ENCODE results near the gene CIC.
"Not testable (repeated sequence)": the region's sequence is repeated elsewhere in the genome, so short reads cannot be mapped to it uniquely, and the experiment has no call there.

CIC gene

DNA sequence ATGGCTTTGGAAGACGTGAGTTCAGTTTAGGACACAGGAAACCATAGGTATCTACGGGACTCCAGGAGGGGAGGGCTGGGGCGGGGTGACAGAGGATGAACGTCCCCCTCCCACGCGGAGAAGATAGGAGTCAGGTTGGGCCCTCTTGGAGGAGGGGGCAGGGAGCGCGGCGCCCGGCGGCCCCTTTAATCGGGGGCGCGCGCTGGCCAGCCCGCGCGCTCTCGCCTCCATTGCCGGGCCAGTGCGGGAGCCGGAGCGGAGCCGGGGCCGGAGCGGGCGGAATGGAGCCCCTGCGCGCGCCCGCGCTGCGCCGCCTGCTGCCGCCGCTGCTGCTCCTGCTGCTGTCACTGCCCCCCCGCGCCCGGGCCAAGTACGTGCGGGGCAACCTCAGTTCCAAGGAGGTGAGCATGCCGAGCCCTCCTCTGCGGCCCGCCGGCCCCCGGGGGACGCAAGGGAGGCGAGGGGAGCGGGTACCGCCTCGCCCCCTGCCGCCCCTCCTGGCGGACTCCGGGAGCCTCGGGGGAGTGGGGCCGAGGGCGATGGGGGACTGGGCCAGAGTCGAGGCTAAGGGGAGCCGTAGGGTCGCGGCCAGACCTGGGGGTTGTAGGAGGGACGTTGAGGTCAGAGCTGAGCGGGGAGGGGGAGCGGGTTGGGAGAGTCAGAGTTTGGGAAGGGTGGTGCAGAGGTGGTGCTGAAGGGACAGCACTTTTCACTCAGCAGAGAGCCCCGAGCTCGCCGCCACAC is 44.2 kb downstream of the CIC start, which contains the start of gene TMEM145:
TSS of gene TMEM145 (plus strand) at position 214 of the 744 bp plus-strand sequence. CDS start at position 282, 68 bp downstream.
- DNase-seq = peak in 7 of 14 donors; percentile 11 to 65 (median 33)

DNA sequence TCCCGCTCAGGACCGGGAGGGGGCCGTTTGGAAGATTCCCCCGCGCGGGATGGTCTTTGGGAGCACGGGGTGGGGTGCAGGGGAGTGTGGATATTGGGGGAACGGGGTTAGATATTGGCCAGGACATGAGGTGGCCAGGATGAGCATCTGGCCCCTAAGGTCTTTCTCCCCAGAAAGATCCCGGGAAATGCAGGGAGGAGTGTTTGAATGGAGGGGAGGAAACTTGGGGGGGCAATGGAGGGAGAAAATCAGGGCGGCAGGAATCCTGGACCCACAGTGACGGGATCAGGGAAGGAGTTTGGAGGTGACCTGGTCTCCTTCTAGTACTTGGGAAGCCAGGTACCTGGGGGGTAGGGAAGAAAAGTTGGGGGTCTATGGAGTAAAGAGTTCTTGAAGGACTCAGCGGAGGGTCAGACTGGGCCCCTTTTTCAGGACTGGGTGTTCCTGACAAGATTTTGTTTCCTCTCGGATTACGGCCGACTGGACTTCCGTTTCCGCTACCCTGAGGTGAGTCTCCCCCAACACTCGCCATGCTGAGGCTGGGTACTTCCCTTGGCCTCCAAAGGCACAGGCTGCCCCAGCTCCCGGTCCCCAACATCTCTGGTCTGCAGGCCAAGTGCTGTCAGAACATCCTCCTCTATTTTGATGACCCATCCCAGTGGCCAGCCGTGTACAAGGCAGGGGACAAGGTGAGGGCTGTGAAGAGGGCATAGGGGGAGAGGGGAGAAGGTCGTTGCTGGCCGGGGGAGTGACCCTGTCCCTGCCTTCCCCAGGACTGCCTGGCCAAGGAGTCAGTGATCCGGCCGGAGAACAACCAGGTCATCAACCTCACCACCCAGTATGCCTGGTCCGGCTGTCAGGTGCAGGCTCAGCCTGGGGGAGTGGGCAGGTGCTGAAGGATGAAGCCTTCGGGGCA is 45.0 kb downstream of the CIC start:
- peak in 1 of 14 donors; percentile 21 for DNase-seq

DNA sequence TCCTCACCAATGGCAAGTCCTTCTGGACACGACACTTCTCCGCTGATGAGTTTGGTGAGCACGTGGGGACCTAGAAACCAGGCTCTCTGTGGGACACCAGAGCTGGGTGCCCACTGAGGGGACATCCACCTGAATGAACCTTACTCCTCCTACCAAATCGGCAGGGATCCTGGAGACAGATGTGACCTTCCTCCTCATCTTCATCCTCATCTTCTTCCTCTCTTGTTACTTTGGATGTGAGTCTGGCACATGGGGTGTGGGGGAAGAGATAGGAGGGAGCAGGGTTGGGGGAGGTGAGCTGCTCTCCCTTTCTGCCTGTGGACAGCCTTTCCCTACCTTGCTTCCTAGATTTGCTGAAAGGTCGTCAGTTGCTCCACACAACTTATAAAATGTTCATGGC is 46.0 kb downstream of the CIC start:
- no peak for DNase-seq

DNA sequence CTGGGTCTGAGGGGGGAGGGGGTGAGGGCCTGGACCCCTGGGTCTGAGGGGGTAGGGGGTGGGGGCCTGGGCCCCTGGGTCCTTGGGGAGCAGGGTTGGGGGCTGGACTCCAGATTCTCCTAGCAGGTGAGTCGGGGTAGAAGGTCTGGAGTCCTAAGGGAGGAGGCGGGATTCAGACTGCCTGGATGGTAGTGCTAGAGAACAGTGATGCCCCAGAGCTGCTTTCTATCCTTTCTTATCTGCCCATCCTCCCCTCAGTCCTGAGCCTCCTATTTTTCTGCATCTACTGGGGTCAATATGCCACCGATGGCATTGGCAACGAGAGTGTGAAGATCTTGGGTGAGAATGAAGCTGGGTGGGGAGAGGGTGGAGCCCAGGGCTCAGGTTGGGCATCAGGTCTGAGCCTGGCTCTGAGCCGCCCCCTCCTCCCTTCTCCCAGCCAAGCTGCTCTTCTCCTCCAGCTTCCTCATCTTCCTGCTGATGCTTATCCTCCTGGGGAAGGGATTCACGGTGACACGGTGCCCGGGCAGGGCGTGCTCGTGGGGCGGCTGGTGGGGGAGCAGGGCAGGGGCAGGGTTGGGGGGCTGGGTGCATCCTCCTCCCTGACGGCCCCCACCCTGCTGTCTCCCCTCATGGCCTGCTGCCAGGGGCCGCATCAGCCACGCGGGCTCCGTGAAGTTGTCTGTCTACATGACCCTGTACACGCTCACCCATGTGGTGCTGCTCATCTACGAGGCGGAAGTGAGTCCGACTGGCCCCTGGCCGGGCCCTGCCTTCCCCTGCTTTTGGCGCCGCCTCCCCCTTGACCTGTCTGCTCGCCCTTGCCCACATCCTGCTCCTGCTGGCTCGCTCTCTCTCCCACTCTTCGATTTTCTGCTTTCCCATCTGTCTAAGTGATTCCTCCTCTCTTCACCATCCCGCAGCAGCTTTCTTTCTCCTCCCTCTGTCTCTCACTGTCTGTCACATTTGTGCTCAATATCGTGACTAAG is 47.5 kb downstream of the CIC start:
- DNase-seq = no peak

DNA sequence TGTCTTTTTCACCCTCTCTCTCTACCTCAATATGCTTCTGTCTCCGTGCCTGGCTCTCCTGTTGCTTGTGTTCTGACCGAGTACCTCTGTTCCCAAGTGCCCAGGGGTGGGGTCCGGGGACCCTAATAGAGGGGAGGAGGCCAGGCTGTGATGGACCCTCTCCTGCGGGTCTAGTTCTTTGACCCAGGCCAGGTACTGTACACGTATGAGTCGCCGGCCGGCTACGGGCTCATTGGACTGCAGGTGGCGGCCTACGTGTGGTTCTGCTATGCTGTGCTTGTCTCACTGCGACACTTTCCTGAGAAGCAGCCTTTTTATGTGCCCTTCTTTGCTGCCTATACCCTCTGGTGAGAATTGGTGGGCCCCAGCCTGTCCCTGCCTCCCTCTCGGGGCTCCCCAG is 48.5 kb downstream of the CIC start:
- DNase-seq = no peak

DNA sequence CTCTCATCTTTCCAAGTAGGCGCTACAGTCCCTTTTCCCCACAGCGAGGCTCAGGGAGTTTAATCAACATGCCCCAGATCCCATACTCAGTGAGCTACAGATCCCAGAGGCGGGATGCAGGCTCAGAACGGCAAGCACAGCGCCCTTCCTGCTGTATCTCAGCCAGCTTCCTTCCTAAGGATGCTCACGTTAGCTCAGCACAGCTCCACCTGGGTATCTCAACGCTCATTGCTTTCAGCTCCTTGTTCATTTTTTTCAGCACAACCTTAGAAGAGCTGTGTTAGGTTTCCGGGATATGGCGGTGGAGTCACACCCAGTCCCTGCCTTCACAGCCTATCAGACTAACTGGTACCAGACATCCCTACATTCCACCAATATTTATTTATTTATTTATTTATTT is 53.3 kb downstream of the CIC start:
- DNase-seq = no peak

DNA sequence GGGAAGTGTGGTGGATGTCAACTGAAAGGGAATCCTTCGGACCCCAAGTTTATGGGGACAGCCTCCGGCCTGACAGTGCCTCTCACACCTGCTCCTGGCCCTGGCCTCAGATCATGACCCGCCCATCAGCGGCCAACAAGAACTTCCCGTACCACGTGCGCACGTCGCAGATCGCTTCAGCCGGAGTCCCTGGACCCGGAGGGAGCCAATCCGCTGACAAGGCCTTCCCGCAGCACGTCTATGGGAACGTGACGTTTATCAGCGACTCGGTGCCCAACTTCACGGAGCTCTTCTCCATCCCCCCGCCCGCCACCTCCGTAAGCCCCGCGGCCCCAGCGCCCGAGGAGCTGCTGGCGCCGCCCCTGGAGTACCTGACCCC is 54.4 kb downstream of the CIC start:
- no peak for DNase-seq

DNA sequence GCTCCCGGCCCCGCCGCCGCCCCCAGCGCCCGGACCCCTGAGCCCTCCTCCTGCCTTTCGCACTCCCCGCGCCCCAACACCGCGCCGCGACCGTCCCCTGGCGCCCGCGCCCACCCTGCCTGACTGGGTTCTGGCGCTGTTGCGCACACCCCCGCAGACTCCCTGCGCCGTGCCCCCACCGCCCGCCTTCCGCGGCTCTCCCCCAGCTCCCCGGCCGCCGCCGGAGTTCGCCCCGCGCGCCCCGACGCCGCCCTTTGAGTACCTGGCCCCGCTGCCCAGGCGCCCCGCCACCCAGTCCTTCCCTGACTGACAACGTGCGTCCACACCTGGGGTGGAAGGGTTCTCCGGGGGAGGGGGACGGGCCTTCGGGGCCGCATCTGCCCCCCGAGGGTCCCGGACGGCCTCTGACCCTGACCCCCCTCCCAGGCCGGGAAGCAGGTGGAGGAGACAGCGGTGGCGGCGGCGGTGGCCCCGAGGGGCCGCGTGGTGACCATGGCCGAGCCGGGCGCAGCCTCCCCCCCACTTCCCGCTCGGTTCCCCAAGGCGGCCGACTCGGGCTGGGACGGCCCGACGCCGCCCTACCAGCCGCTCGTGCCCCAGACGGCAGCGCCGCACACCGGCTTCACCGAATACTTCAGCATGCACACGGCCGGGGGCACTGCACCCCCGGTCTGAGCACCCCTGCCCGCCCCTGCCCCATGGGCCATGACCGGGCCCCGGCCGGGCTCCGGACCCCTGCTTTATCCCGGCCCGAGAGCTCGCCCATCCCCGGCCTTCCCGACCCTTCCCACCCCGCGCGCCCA is 55.0 kb downstream of the CIC start:
- DNase-seq = no peak

DNA sequence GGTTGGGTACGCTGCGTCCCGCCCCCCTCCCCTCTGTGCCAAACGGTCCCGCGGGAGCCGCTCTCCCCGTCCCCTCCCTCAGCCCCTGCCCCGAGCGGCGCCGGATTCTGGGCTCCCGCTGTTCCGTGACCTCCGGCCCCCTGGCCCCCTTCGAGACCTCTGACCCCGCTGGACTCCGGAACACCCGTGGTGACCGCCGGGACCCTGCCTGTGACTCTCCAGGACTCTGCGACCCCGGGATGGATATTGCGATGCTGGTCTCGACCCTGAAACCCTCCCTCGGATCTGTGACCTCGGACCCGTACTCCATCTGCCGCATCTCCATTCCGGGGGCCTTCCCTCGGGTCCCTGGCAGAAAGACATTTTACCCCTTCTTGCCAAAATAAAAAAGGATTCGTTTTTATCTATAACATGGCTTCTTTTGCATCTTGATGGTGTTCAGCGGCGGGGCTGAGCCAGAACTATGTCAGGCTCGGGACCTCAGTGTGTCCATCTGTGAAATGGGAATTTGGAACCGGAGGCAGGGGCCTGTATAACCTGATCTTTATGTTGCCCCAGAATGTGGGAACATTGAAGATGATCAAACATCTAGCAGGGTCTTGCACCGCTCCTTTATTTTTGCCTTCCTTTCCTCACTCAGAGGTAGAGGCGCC is 55.7 kb downstream of the CIC start:
- peak in 1 of 14 donors; percentile 42 for DNase-seq

DNA sequence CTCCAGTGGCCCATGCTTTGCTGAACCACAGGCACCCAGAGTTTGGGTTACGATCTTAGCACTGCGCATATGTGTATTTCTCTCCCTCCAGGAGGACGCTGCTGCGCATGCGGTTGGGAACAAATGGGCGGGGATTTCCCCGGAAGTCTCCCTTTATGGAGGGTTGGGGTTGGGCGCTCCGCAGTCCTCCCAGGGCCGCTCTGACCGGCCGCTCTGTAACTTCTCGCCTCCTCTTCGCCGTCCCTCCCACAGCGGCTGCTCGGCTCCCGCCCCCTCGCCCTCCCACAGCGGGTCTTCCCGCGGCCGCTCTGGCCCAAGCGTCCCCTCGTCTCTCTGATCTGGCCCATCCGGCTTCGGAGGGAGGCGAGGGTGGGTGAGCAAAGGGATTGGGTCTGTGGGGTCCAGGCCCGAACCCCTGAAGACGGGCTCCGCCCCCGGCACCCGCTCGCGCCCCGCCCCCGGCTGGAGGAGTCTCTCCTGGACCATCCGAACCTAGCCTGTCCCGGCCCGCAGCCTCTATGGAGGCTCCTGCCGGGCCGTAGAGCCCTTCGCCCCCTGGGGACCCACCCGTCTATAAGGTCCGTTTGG is 56.4 kb downstream of the CIC start, which contains the start of gene MEGF8:
TSS of gene MEGF8 (plus strand) at position 328 of the 588 bp plus-strand sequence. CDS start 609 bp downstream, outside the sequence.
- peak; percentile 89 to 99 (median 97) for DNase-seq

DNA sequence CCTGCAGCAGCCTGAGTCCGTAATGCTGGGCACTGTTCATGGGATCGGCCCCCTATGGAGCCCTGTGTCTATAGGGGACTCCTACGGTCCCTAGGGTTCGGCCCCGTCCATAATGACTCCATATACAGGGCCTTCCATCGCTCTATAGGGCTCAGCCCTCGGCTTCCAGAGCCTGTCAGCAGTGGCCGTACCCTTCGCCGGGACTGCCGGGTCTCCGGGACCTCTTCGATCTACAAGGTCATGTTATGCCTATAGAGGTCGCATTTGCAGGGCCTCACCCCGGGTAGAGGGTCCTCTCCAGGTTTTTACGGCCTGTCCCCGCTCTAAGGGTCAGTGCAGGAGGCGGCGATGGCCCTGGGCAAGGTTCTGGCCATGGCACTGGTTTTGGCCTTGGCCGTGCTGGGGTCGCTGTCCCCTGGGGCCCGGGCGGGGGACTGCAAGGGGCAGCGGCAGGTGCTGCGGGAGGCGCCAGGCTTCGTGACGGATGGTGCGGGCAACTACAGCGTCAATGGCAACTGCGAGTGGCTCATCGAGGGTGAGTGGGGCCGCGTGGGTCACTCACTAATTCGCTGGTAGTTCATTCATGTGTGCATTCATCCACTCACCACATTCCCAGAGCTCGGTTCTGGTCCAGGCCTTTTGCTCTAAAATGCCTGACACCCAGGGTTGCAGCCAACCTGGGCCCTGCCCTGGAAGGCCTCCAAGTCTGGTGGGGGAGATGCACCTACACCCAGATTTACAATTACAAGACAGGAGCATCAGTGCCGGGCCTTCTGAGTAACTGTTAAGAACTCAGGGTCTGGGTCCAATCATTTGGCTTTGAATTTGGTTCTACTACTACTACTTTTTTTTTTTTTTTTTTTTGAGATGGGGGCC is 57.1 kb downstream of the CIC start:
- peak in 7 of 14 donors; percentile 40 to 64 (median 55) for DNase-seq

DNA sequence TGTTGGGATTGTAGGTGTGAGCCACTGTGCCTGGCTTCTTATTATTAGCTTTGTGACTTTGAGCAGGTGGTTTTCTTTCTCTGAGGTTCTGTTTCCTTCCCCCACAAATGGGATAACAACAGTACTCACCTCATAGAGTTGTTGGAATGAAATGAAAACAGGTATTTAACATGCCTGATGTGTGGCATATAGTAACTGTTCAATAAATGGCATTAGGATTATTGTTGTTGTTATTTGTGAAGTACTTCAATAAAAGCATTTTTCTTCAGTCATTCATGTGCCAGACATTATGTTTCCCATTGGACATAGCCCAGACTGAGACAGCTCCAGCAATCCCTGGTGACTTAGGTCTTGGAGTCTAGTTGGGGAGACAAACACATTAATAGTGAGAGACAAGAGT is 57.9 kb downstream of the CIC start:
- DNase-seq = no peak

DNA sequence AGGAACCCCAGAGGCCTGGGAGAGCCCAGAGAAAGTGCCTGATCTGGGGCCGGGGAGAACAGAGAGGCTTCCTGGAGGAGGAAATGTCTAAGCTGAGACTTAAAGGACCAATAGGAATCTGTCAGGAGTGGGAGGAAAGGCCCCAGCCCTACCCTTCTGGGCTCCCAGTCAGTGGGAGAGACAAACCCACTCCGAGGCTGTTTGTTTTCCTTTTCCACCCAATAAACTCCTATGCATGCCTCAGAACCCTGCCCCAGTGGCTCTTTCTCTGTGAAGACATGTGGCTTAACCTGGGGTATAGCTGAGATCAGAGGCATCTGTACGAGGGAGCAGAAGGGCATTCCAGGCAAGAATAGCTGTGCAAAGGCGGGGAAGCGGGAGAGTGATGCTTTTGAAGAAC is 58.3 kb downstream of the CIC start:
- no peak for DNase-seq

DNA sequence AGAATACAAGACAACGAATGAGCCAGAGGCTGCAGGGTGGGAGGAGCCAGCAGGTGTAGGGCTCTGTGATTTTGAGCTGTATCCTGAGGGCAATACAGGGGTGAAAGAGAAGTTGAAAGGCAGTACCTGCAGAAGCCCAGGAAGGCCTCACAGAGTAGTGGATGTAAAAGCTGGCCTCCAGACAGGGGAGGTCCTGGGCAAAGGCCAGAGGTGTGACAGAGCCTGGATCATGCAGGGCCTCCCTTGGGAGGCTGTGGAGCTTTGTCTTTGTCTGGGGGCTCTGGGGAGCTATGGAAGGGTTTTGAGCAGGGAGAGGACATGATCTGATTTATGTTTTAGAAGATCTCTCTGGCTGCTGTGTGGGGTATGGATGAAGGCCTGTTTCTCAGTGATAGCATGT is 59.1 kb downstream of the CIC start:
- no peak for DNase-seq

DNA sequence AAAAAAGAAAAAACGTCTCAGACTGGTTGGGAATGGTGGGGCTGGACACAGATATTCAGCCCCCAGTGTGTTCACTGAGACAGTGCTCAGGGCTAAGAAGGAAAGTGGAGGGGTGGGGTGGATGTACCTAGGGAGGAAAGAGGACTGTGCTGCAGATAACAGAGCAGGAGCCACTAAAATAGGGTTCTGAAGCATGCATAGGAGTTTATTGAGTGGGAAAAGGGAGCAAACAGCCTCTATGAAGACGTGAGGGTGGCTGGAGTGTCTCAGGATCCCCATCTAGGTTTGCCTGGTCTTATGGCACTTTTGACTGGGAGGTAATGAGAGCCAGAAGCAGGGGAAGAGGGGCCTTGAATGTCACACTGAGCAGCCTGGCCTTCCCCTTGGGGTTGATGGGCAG is 59.8 kb downstream of the CIC start:
- DNase-seq = no peak

DNA sequence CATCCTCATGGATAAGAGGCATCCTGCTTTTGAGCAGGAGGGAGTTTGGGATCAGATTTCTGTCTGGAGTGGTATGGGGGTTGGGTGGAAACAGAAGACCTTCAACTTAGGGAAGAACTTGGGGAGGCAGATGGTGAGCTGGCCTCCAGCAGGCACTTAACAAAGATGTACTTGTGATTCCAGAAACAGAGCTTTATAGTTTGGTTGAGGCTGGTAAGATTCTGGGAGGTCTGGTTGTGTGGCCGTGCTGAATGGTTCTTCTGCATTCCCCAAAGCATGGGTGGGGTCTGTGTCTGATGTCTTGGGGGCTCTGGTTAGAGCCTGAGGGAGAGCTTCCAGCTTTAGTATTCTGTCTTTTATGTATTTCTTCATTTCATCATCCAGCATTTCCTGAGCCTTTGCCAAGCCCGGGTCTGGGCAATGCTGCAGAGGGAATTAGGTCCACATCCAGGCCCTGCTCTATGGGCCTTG is 61.2 kb downstream of the CIC start:
- DNase-seq = no peak

DNA sequence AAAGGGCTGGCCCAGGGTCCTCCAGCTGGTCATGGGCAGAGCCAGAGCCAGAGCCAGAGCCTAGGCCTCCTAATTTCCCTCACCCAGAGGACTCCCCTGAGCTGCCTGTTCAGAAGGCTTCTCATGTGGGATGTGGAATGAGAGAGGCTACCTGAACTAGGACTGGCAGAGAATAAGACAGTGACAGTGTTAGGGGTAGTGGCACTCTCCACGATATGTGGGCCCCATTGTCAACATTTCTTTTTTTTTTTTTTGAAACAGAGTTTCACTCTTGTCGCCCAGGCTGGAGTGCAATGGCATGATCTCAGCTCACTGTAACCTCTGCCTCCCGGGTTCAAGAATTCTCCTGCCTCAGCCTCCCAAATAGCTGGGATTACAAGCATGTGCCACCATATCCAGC is 62.3 kb downstream of the CIC start:
- not testable (repeated sequence) for DNase-seq

DNA sequence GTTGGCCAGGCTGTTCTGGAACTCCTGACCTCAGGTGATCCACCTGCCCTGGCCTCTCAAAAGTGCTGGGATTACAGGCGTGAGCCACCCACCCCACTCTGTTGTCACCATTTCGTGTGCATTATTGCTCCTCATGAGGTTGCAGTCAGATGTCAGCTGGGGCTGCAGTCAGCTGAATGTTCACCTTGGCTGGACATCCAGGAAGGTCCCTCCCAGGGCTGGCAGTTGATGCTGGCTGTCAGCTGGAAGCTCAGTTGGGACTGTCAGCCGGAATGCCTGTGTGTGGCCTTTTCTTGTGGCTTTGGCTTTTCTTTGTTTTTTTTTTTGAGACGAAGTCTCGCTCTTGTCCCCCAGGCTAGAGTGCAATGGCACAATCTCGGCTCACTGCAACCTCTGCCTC is 63.0 kb downstream of the CIC start:
- peak in 2 of 14 donors; percentile 5 to 70 for DNase-seq

DNA sequence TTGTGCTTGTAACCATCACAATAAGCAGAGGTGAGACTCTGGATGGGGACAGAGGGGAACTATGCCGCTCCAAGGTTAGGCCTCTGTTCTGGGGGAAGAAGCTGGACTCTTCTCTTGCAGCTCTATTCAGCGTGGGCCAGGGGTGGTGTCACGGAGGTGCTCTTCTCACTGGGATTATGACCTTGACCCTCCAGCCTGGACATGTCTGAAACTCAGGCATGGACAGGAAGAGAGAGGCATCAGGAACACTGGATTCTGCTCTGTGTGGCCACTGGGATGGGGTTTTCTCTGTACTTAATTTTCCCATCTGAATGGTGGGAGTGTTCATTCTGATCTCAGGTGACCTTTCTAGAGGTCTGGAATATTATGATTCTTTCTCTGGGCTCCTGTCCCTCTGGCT is 64.0 kb downstream of the CIC start:
- DNase-seq = no peak
